ENCODE results near the gene UGGT2.

The UGGT2 gene

DNA sequence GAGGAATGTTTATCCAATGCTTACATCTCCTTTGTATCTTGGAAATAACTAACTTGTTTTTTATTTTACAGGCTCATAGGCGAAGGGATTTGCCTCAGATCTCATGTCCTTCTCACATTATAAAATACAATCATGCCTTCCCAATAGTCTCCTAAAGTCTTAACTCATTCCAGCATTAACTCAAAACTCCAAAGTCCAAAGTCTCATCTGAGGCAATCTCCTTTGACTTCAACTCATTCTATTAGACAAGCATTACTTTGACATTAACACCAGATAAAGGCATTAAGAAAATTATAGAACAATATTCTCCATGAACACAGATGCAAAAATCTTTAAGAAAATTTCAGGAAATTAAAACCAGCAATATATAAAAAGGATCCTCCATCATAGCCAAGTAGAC lies 238.7 kb downstream of the UGGT2 start:
- no peaks in the 10 kb centered on the region for H3K9me3 ChIP-seq (ENCODE audit: control insufficient read depth, low read length)
- H3K4me2 ChIP-seq (ENCODE audit: low read length) = no peak overlapping the region
- no peaks in the 10 kb centered on the region for H3K79me2 ChIP-seq
- no peaks in the 10 kb centered on the region for H3K36me3 ChIP-seq (ENCODE audit: control insufficient read depth, insufficient read depth, low read length)
- no peak overlapping the region for H2AFZ ChIP-seq
- no peaks in the 10 kb centered on the region for H3K27me3 ChIP-seq (ENCODE audit: control insufficient read depth, insufficient read depth, low read length)
- H3K4me3 ChIP-seq (ENCODE audit: low read depth, low read length) = no peak overlapping the region
- no peak overlapping the region for H3K9ac ChIP-seq
- TF ChIP-seq, protein P1, sequence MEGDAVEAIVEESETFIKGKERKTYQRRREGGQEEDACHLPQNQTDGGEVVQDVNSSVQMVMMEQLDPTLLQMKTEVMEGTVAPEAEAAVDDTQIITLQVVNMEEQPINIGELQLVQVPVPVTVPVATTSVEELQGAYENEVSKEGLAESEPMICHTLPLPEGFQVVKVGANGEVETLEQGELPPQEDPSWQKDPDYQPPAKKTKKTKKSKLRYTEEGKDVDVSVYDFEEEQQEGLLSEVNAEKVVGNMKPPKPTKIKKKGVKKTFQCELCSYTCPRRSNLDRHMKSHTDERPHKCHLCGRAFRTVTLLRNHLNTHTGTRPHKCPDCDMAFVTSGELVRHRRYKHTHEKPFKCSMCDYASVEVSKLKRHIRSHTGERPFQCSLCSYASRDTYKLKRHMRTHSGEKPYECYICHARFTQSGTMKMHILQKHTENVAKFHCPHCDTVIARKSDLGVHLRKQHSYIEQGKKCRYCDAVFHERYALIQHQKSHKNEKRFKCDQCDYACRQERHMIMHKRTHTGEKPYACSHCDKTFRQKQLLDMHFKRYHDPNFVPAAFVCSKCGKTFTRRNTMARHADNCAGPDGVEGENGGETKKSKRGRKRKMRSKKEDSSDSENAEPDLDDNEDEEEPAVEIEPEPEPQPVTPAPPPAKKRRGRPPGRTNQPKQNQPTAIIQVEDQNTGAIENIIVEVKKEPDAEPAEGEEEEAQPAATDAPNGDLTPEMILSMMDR (IDR thresholded peaks at IDR 0.05) = no peak
- H3K27ac ChIP-seq = no peak overlapping the region
- no peaks in the 10 kb centered on the region for H3K4me1 ChIP-seq

DNA sequence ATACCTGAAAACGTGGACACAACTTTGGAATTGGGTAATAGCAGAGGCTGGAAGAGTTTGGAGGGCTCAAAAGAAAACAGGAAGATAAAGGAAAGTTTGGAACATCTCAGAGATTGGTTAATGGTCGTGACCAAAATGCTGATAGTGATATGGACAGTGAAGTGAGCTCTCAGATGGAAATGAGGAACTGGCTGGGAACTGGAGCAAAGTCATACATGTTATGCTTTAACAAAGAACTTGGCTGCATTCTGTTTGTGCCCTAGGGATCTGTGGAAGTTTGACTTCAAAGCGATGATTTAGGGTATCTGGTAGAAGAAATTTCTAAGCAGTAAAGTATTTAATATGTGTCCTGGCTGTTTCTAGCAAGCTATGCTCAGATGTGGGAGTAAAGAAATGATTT lies 240.1 kb downstream of the UGGT2 start:
- Histone ChIP-seq H2AFZ (no peak overlapping the region), H3K4me2 (ENCODE audit: low read length) (no peak overlapping the region), H3K4me3 (ENCODE audit: low read depth, low read length) (no peak overlapping the region), H3K4me1 (no peaks in the 10 kb centered on the region), H3K9me3 (ENCODE audit: control insufficient read depth, low read length) (no peaks in the 10 kb centered on the region), H3K36me3 (ENCODE audit: control insufficient read depth, insufficient read depth, low read length) (no peaks in the 10 kb centered on the region), H3K79me2 (no peaks in the 10 kb centered on the region), H3K27me3 (ENCODE audit: control insufficient read depth, insufficient read depth, low read length) (no peaks in the 10 kb centered on the region), H3K27ac (no peak overlapping the region), H3K9ac (no peak overlapping the region)
- TF ChIP-seq, protein P1 (IDR thresholded peaks at IDR 0.05) = no peak

DNA sequence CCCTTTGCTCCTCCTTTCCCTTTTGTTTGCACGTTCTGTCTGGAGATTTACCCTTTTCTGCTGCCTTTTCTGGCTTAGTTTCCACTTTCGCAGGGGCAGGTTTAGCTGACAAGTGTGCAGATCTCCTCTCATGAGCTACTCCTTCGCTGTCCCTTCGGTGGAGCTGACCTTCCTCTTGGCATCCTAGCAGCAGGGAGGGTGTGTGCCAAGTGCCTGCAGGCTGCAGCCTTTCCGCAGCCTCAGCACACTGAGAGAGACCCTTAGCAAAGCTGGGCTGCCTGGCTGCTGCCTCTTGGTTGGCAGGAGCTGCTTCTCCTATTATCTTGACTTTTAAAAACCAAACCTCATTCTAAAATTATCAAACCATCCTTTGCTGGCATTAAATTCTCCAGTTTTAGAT lies 243.8 kb downstream of the UGGT2 start:
- no peak overlapping the region for H3K4me3 ChIP-seq (ENCODE audit: low read depth, low read length)
- H3K79me2 ChIP-seq = no peaks in the 10 kb centered on the region
- H3K4me1 ChIP-seq = no peaks in the 10 kb centered on the region
- no peak overlapping the region for H3K4me2 ChIP-seq (ENCODE audit: low read length)
- no peak overlapping the region for H2AFZ ChIP-seq
- TF ChIP-seq, protein P1 (IDR thresholded peaks at IDR 0.05) = no peak
- H3K9me3 ChIP-seq (ENCODE audit: control insufficient read depth, low read length) = no peaks in the 10 kb centered on the region
- no peaks in the 10 kb centered on the region for H3K27me3 ChIP-seq (ENCODE audit: control insufficient read depth, insufficient read depth, low read length)
- no peaks in the 10 kb centered on the region for H3K36me3 ChIP-seq (ENCODE audit: control insufficient read depth, insufficient read depth, low read length)
- no peak overlapping the region for H3K27ac ChIP-seq
- H3K9ac ChIP-seq = no peak overlapping the region

DNA sequence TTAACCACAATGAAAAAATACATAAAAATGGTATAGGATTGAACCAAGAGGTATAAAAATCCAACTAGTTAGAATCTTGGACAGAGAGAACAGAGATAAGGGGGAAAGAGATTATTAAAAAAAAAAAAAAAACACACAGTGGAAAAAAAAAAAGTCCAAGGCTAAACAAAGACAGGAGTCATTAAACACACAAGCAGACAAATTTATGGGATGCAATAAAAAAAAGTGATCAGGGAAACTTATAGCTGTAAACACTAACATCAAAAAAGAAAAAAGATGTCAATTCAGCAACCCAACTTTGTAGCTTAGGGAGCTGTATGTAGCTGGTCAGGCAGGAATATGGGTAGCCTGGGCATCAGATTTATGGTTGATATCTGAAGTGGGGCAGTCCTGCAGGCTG lies 247.3 kb downstream of the UGGT2 start:
- no peak overlapping the region for H3K9ac ChIP-seq
- H2AFZ ChIP-seq = no peak overlapping the region

DNA sequence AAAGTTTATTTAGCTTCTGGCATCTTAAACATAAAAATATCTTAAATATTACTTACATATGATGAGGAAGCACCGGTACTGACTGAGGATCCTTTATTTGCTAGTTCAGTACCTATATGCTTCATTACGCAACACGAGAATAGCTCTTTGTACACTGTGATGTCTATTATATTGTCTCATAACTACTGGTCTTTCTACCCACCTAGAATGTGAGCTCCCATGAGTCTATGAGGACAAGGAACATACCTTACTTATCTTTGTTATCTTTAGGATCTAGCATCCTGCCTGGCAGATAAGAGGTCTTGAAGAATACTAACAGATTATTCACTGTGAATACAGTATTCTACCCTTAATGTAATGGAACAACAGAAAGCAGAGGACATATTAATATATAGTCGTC lies 251.4 kb downstream of the UGGT2 start:
- TF ChIP-seq, protein P1 (IDR thresholded peaks at IDR 0.05) = no peak
- H3K79me2 ChIP-seq = no peaks in the 10 kb centered on the region
- no peak overlapping the region for H2AFZ ChIP-seq
- no peaks in the 10 kb centered on the region for H3K9me3 ChIP-seq (ENCODE audit: control insufficient read depth, low read length)
- no peak overlapping the region for H3K4me3 ChIP-seq (ENCODE audit: low read depth, low read length)
- no peaks in the 10 kb centered on the region for H3K27me3 ChIP-seq (ENCODE audit: control insufficient read depth, insufficient read depth, low read length)
- no peaks in the 10 kb centered on the region for H3K36me3 ChIP-seq (ENCODE audit: control insufficient read depth, insufficient read depth, low read length)
- H3K4me1 ChIP-seq = peaks cover 2% of the 10 kb centered on the region
- H3K4me2 ChIP-seq (ENCODE audit: low read length) = no peak overlapping the region
- no peak overlapping the region for H3K27ac ChIP-seq
- H3K9ac ChIP-seq = no peak overlapping the region

More for the DNA sequence above, 247.3 kb downstream of the UGGT2 start:
- Histone ChIP-seq H3K79me2 (no peaks in the 10 kb centered on the region), H3K4me1 (no peaks in the 10 kb centered on the region), H3K36me3 (ENCODE audit: control insufficient read depth, insufficient read depth, low read length) (no peaks in the 10 kb centered on the region), H3K27ac (no peak overlapping the region), H3K27me3 (ENCODE audit: control insufficient read depth, insufficient read depth, low read length) (no peaks in the 10 kb centered on the region), H3K4me3 (ENCODE audit: low read depth, low read length) (no peak overlapping the region), H3K9me3 (ENCODE audit: control insufficient read depth, low read length) (no peaks in the 10 kb centered on the region), H3K4me2 (ENCODE audit: low read length) (no peak overlapping the region)
- TF ChIP-seq, protein P1 (IDR thresholded peaks at IDR 0.05) = no peak
